Uterus (tissue), 4 donors: ENCODE results near the gene INTS13. TPM values are rescaled to one million over a fixed set of nuclear protein-coding genes. Genes with fewer than 3 reads are reported as not detected.
A peak's percentile ranks its signal among the peaks of the same experiment; 100 is the strongest.

ENCODE experiments used
- DNase-seq, 2 donors: peaks; one replicate each; pipeline ENCODE4 v3.0.0-alpha.2; 2019 to 2020
- H3K27ac ChIP-seq, 2 donors: fragments of 200-600 bp; sonication (generic); 1 replicate in 1 of 2; 2 replicates in 1 of 2; pipeline ENCODE4 v1.5.1; 2016 to 2018
- H3K27me3 ChIP-seq, 2 donors: fragments of 200-600 bp; sonication (generic); one replicate each; pipeline ENCODE4 v1.5.1; 2018 to 2019; ENCODE audit warnings: control low read depth in 1 of 2
- H3K36me3 ChIP-seq, 2 donors: fragments of 200-600 bp; sonication (generic); one replicate each; pipeline ENCODE4 v1.5.1; 2019; ENCODE audit warnings: control low read depth in 1 of 2
- H3K4me1 ChIP-seq, 2 donors: fragments of 200-600 bp; sonication (generic); one replicate each; pipeline ENCODE4 v1.5.1; 2018 to 2019; ENCODE audit warnings: control low read depth in 1 of 2
- H3K4me3 ChIP-seq, 2 donors: fragments of 200-600 bp; sonication (generic); 1 replicate in 1 of 2; 2 replicates in 1 of 2; pipeline ENCODE4 v1.5.1; 2018 to 2019; ENCODE audit warnings: mild to moderate bottlenecking in 1 of 2
- H3K9me3 ChIP-seq, 2 donors: fragments of 200-600 bp; sonication (generic); one replicate each; pipeline ENCODE4 v1.5.1; 2019; ENCODE audit warnings: control low read depth in 1 of 2
- CTCF ChIP-seq, 4 experiments: fragments of 200-600 bp in 2 of 4; fragments of 450-650 bp in 2 of 4; sonication (generic) in 2 of 4; IDR thresholded peaks; one replicate each; pipeline ENCODE4 v1.5.1; 2016 to 2019; ENCODE audit warnings: antibody characterized with exemption in 4 of 4, mild to moderate bottlenecking in 2 of 4, moderate library complexity in 1 of 4
- POLR2A ChIP-seq, 2 donors: fragments of 450-650 bp; IDR thresholded peaks; one replicate each; pipeline ENCODE4 v1.6.1; 2016; ENCODE audit warnings: antibody characterized with exemption in 2 of 2, mild to moderate bottlenecking in 1 of 2, moderate library complexity in 1 of 2
- intact Hi-C: fragments of 100-400 bp; cut with DNase I; formaldehyde crosslinking; loops from one replicate; pipeline ENCODE4 v1.15.1; 2023; ENCODE audit warnings: low total_unique reads
- total RNA-seq, 4 donors: library from RNA; depleted of rRNA in 3 of 4; stranded (reverse); fragments of >200 nt in 3 of 4; gene quantifications; one replicate each; pipeline versions ENCODE4 v1.1.0 to v1.2.4, GENCODE V29; 2014 to 2023
- donor health status: DM: yes; HTN: yes; CAD: no.

INTS13 gene
- total RNA-seq, result 10 to 100 TPM; 13.8 to 37.9 (median 26.8) TPM

DNA sequence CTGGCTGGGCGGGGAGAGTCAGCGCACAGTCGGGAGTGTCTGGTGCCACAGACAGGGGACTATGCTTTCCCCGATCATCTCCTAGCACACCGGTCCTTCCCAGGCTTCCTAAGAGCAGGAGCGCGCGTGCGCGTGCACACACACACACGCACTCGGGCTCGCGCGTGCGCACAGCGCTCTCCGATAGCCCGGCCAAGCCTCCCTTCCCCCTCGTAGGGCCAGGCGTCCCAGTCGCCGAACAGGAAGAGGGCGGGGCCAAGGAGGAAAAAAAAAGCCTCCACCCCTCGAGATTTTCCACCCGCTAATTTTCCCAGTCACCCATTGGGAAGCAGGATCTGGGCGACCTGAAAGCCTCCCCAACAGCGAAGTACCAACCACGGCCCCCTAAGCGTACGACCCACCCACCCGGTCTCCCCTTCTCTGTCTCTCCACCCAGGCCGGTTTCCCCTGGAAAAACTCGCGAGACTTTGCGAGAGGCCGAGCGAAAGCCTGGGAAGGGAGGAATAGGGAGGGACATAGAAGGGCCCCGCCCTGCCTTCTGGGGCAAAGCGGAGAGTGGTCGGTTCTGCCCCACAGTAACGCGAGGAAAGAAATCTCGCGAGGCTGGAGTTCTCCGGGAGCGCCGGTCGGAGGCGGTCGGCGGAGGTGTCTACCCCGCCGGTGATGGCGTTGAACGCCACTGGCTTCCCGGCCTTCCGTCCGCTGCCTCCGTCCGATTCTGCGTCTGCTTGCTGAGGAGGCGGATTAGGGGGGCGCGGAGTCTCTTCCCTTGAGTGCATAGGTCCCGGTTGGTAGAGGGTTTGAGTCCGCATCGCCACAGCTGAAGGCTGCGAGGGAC, at the start of gene INTS13, which contains the start of gene FGFR1OP2:
TSS of gene INTS13 (minus strand) at position 119 of the 838 bp plus-strand sequence. CDS start 1,178 bp downstream, outside the sequence.
TSS of gene FGFR1OP2 (plus strand) at position 608 of the 838 bp plus-strand sequence. CDS start 15,689 bp downstream, outside the sequence.
- H3K4me1 ChIP-seq, result no peaks in the 10 kb centered on the region
- TF ChIP-seq POLR2A (IDR thresholded peaks at IDR 0.05) (peak; percentile 96 to 97), CTCF (IDR thresholded peaks at IDR 0.05) (peak in 1 of 4 experiments; percentile 7)
- no peaks in the 10 kb centered on the region for H3K36me3 ChIP-seq
- peak within 1 kb of the TSS; percentile 73 to 98 for H3K4me3 ChIP-seq
- intact Hi-C loops, result loop anchor here (5.0 kb wide), 1 partner anchor 74 kb away; the partner anchor contains the start of gene TM7SF3
- no peaks in the 10 kb centered on the region for H3K27me3 ChIP-seq
- DNase-seq, result peak; percentile 99
- H3K27ac ChIP-seq, result peak within 1 kb of the TSS; percentile 98 to 99
- H3K9me3 ChIP-seq, result no peaks in the 10 kb centered on the region

DNA sequence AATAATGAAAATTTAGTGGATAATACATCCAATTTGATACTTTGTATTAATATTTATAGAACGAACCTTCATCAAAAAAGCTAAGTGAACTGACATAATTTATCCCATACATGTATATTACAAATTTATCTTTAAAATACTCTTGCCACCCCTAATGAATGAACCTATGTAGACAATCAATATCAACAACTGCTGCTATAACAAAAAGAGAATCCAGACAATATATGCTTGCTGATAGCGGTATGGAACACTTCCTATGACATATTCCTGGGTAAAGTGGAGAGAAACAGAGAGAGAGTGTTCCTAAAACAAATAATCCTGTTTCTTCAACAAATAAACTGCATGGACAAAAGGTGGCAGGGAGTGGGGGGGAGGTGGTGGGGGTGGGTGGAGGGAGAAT, 45.1 kb upstream of the INTS13 start:
- H3K4me3 ChIP-seq, result no peak overlapping the region
- no peak overlapping the region for H3K27ac ChIP-seq
- TF ChIP-seq CTCF (IDR thresholded peaks at IDR 0.05), result no peak
- no peak for TF ChIP-seq POLR2A (IDR thresholded peaks at IDR 0.05)
- intact Hi-C loops, result no loop called here
- no peaks in the 10 kb centered on the region for H3K4me1 ChIP-seq
- H3K9me3 ChIP-seq, result no peaks in the 10 kb centered on the region
- no peaks in the 10 kb centered on the region for H3K27me3 ChIP-seq
- H3K36me3 ChIP-seq, result no peaks in the 10 kb centered on the region
- no peak for DNase-seq

- no peaks in the 10 kb centered on the region for H3K4me1 ChIP-seq
- no peak overlapping the region for H3K4me3 ChIP-seq
- no peaks in the 10 kb centered on the region for H3K27me3 ChIP-seq
- H3K36me3 ChIP-seq, result no peaks in the 10 kb centered on the region
- H3K9me3 ChIP-seq, result no peaks in the 10 kb centered on the region
- intact Hi-C loops, result no loop called here
- no peak overlapping the region for H3K27ac ChIP-seq
- no peak for DNase-seq
- no peak for TF ChIP-seq CTCF (IDR thresholded peaks at IDR 0.05)
- TF ChIP-seq POLR2A (IDR thresholded peaks at IDR 0.05), result no peak
Observed at GRCh38 chr12:26979733-26980132, 42.0 kb upstream of the INTS13 start.

- H3K27me3 ChIP-seq, result no peaks in the 10 kb centered on the region
- H3K9me3 ChIP-seq, result no peaks in the 10 kb centered on the region
- no peaks in the 10 kb centered on the region for H3K4me1 ChIP-seq
- no peak overlapping the region for H3K27ac ChIP-seq
- no peak overlapping the region for H3K4me3 ChIP-seq
- DNase-seq, result no peak
- no peaks in the 10 kb centered on the region for H3K36me3 ChIP-seq
- intact Hi-C loops, result no loop called here
- TF ChIP-seq POLR2A (IDR thresholded peaks at IDR 0.05) (no peak), CTCF (IDR thresholded peaks at IDR 0.05) (no peak)
Observed at GRCh38 chr12:26978801-26979200, 41.0 kb upstream of the INTS13 start.

GRCh38 chr12:26976687-26977086, 38.9 kb upstream of the INTS13 start:
- intact Hi-C loops, result no loop called here

More at GRCh38 chr12:26976687-26977086, 38.9 kb upstream of the INTS13 start:
- no peak for DNase-seq
- no peak overlapping the region for H3K4me3 ChIP-seq
- TF ChIP-seq CTCF (IDR thresholded peaks at IDR 0.05), result no peak
- TF ChIP-seq POLR2A (IDR thresholded peaks at IDR 0.05), result no peak
- H3K36me3 ChIP-seq, result no peaks in the 10 kb centered on the region
- H3K9me3 ChIP-seq, result no peaks in the 10 kb centered on the region
- H3K27me3 ChIP-seq, result no peaks in the 10 kb centered on the region
- no peaks in the 10 kb centered on the region for H3K4me1 ChIP-seq
- H3K27ac ChIP-seq, result no peak overlapping the region
